Embryonic facial prominence (tissue), 1 donor: ENCODE data around the gene CMSS1.
A peak's percentile ranks its signal among the peaks of the same experiment; 100 is the strongest.
"Not testable (repeated sequence)": the region's sequence is repeated elsewhere in the genome, so short reads cannot be mapped to it uniquely, and the experiment has no call there.

Experiments used
- DNase-seq: peaks from one replicate; pipeline ENCODE4 v3.0.0-alpha.2; 2016; ENCODE audit errors: extremely low spot score

CMSS1 gene

GRCh38 chr3:100024520-100025303 lies 207.1 kb downstream of the CMSS1 start:
- DNase-seq: no peak

DNA sequence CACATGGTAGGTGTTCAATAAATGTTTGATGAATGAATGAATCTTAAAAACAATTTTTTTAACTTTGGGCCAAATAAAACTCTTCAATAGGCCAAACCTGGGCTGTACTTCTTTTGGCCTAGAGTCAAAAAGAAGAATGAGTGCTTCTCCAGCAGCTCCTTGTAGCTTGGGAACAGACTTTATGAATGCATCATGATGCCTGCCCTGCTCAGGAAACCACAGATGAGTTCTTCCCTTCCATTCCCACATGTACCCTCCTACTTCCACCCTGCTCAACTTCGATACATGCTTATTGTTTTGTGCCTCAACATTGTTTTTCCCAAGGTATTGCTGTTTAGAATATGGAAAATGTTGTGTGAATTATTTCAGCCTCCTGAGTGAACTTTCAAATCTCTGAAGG lies 209.7 kb downstream of the CMSS1 start:
- no peak for DNase-seq

DNA sequence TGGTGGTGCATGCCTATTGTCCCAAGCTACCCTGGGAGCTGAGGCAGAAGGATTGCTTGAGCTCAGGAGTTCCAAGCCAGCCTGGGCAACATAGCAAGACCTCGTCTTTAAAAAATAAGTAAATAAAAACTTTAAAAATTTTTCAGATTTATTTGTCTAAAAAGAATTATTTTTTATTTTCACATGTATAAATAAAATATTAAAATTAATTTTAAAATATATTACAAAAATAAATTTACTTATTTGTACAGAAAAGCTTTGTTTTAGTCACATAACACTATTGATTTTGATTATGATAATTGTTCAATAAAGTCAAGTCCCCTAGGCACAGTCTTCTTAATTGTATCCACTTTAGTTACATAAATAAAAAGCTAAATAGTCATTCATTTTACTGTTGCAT lies 211.4 kb downstream of the CMSS1 start:
- no peak for DNase-seq

- DNase-seq: no peak
Observed at GRCh38 chr3:100029689-100030088, 212.0 kb downstream of the CMSS1 start.

- DNase-seq: no peak
Observed at GRCh38 chr3:100030346-100030745, 212.7 kb downstream of the CMSS1 start.

DNA sequence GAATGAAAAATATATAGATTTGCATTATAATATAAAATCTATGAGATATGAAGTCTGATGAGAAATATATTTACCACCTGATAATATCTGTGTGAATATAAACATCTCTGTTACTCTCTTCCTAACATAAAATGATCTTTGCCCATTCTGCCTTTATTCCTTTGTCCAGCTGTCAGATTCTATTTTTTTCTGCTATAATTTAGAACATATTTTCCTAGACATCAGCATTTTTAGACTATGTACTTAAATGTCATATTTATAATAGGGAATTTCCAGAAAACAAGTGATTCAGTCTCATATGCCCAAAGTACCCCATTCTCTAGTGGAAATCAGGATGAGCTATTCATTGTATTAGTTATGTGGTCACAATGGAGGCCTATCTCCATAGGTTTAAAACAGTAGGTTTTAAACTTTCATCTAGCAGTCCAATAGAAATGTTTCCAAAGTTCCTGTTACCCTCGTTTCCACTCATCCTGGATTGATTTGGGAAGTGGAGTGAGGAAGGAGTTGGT lies 213.3 kb downstream of the CMSS1 start:
- DNase-seq: no peak

DNA sequence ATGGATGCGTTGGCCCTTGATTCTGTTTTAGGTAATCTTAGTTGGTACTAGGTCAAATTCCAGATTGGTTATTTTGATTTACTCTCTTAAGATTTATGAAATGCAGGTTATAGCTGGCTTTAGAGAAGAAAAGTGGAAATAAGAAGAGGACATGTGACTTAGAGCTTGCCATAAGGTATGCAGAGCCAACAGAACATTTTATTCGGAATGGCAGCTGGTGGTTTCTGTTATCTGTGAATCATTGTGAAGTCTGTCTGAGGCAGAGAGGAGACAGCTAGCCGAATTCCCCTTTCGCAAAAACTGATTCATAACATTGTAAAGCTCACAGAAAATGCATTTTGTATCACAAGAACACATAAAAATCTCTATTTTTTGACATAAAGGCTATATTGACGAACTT lies 214.6 kb downstream of the CMSS1 start:
- DNase-seq: no peak

DNA sequence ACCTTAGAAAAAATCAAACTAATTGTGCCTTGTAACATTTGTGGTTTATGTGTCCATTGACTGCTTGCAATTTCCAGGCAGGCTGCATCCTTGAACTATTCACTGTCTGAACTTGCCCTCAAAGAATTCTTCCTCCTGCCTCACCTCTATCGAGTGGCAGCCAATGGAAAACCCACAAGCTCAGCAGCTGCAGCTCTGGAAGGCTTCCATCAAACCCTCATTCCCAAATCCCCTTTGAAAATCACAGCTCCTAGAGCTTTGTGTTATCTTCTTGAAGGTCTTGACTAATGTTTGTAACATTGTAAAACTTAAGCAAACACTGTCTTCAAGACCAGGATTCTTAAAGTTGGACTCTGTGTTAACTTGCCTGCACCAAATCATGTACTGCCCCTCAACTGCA lies 215.5 kb downstream of the CMSS1 start:
- DNase-seq: no peak

DNA sequence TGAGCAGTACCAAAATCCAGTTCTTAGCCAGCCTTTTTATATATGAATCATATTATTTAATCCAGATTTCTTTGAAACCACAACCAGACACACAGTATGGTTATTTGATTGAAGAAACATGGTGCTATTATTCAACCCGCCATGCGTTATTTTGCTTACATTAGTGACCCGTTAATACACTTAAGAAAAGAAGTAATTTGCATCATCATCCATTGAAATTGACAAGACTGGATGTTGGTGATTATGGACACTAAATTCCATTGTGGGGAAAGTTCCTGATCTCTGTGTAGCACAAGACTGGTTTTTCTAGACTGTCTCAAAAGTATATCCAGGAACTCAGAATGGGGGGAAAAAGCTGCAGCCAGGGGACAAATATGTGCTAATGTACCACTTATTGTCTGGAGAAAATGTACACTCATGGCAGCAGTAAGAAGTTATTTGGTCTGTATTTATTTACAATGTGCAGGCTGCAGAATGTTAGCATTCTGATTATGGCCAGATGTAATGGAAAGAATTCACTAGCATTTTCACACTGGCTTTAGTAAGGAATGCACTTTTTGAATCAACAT lies 216.3 kb downstream of the CMSS1 start:
- no peak for DNase-seq

- DNase-seq: no peak
Observed at GRCh38 chr3:100039075-100039474, 221.4 kb downstream of the CMSS1 start.

- DNase-seq: no peak
Observed at GRCh38 chr3:100040451-100041225, 223.0 kb downstream of the CMSS1 start.

DNA sequence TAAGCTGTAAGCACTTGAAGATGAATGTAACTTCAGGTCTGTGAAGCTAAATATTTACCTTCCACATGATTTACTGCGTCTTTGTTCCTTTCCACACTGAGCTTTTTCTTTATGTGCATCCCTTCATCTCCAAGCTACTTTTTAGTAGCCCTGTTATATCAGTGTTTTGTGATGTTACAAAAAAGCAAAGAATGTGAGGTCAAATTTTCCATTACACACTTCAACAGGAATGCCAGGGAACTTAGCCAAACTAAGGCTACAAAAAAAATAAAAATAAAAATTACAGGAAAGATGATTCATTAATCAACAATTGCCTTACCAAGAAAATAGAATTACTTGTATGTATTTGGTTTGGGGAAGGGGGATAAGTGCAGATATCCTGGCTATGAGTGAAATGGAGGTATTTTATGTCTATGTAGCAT lies 223.7 kb downstream of the CMSS1 start:
- DNase-seq: peak; percentile 64

DNA sequence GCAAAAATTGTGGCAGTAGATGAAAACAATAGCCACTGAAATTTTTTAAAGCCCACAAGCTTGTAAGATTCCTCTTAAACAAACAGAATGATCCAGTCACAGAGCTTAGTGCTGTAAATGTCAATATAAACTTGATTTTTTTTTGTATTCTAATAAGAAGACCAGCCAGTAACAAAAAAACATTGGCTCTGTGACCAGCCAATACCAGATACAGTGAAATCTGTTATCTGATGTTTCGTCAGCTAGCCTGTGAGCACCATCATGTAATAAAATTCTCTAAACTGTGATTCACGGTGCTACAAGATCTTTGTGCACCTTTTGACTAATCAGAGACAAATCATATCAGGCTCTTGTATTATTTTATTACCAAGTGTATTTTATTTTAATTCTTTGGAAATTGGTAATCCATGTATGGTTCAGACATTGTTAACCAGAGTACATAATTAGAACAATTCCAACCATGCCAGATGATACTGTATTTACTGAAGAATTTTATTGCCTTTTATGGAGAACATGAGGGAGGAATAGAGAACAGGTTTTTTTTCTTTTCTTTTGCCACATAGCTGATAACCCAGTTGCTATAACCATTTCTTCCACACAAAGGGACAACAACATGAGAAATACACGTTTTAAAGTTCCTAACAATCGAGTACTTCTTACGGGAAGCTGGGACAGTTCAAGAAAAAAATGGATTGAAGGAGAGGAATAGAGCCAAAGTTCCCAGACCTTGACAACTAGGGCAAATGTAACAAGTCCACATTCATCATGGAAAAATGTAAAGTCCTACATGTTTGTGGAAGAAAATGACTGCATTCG lies 224.7 kb downstream of the CMSS1 start:
- no peak for DNase-seq

- DNase-seq: no peak
Observed at GRCh38 chr3:100043271-100043670, 225.6 kb downstream of the CMSS1 start.

- DNase-seq: no peak
Observed at GRCh38 chr3:100044369-100044768, 226.7 kb downstream of the CMSS1 start.

- no peak for DNase-seq
Observed at GRCh38 chr3:100045696-100046095, 228.0 kb downstream of the CMSS1 start.

GRCh38 chr3:100046986-100047385 lies 229.3 kb downstream of the CMSS1 start:
- no peak for DNase-seq

- no peak for DNase-seq
Observed at GRCh38 chr3:100047455-100048141, 229.9 kb downstream of the CMSS1 start.

DNA sequence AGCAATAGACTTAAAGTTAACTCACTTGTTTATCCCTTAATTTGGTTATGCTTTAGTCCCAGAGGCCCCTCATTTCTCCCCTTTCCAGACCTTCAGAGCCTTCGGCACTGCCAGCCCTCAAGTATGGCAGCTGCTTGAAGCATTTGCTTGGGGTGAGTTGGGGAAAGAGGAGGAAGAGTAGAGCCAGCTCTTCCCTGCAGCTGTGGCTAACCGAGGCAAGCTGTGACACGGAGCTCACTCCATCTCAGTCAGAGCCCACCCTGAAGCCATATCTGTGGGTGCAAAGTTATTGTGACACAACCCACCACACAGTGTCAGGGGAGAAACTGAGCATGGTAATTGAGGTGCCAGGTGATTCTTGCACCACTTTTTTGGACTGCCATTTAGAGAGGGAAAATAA lies 230.6 kb downstream of the CMSS1 start:
- no peak for DNase-seq

DNA sequence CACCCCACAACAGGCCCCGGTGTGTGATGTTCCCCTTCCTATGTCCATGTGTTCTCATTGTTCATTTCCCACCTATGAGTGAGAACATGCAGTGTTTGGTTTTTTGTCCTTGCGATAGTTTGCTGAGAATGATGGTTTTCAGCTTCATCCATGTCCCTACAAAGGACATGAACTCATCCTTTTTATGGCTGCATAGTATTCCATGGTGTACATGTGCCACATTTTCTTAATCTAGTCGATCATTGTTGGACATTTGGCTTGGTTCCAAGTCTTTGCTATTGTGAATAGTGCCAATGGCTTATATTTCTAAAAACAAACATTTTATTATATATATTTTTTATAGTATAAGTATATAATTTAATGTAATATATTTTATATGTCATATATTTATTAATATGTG lies 233.9 kb downstream of the CMSS1 start:
- DNase-seq: not testable (repeated sequence)

- no peak for DNase-seq
Observed at GRCh38 chr3:100053951-100054620, 236.4 kb downstream of the CMSS1 start.
